HCEC 1CT (cell line): ENCODE measurements around the gene PTGIR.
A peak's percentile ranks its signal among the peaks of the same experiment; 100 is the strongest.

Experiments used
- DNase-seq: peaks from one replicate; pipeline ENCODE4 v3.0.0-alpha.2; 2017

The PTGIR gene

DNA sequence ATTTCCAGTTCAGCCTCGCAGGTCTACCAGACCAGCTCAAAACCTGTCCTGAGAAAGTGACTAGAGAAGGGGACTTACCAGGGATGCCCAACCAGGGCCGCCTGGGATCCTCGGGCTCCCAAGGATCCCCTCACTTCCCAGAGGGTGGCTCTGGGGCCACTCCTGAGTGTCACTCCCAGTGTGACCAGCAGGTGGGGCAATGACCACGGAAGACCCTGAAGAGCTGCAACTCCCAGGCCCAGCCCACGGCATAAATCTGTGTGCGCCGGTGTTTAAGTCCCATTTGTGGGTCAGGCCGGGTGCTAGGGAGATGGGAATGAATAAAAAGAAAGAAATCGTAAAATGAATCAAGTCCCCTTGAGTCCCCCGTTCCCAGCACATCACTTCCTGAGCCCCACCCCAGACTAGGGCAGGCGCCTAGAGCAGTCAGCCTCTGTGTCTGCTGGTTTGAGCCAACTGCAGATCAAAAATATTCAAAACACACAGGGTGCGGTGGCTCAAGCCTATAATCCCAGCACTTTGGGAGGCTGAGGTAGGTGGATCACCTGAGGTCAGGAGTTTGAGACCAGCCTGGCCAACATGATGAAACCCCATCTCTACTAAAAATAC, 10.7 kb downstream of the PTGIR start:
- peak; percentile 46 for DNase-seq

DNA sequence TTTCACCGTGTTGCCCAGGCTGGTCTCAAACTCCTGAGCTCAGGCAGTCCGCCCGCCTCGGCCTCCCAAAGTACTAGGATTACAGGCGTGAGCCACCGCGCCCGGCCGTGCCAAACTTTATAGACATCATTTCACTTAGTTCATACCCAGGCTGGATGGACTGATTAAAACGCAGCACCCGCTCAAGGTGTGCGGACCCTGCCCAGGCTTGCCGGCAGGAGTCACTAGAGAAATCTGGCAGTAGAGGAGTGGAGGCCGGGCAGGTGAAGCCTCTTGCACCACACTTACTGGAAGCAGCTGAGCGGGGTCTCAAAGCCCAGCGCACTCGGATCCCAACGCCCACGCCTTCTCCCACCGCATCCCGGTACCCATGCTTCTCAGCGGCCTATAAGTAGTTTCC, 11.4 kb downstream of the PTGIR start:
- no peak for DNase-seq

DNA sequence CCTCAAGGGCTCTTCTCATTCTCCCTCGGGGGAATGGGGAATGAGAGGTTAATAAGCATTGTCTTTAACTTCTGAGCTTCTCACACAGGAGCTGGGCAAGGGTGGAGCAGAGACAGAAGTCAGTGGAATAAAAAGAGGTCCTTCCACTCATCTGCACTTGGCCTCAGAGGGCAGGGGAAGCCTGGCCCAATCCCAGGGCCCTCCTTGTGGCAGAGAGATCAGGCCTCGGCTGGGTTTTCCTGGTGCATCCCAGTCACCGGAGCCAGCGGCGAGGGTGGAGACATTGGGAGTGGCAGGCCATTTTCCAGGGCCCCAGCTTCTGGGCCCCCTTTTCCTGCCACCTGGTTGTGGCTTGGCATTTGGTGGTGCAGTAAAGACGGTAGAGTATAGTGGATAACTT, 13.1 kb downstream of the PTGIR start:
- no peak for DNase-seq

DNA sequence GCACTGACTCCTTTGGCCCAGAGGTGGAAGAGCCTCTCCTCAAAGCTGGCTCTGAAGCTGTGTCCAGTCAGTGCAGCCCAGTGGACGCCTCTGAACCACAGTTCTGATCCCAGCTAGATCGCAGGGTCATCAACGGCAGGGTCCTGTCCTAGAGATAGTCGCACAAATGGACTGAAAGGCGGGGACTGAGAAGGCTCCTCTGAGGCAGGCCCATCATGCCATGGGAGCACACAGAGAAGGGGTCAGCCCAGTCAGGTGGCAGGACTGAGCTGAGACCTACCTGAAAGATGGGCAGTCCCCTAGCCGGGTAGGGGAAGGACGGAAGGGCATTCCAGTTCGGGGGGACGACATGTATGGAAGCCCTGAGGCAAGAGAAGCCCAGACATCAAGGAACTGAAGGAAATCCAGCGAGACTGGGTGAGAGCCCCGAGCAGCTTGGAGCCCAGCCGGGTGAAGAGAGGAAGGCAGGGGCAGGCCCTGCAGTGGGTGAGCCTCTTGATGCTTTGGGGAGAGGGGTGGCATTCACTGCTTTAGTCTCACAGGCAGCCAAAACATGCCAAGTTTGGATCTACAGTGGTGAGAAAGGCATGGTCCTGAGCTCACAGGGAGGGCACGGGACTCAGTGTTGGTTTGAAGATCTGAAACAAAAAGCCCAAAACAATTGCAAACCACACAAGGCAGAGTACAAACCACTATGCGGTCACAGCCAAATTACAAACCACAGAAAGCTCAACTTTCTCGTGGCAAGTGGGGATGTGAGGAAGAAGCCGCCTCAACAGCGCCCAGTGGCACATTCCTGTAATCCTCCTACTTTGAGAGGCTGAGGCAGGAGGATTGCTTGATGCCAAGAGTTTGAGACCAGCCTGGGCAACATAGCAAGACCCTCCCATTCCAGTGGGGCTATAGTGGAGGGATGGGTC, 13.8 kb downstream of the PTGIR start:
- no peak for DNase-seq

DNA sequence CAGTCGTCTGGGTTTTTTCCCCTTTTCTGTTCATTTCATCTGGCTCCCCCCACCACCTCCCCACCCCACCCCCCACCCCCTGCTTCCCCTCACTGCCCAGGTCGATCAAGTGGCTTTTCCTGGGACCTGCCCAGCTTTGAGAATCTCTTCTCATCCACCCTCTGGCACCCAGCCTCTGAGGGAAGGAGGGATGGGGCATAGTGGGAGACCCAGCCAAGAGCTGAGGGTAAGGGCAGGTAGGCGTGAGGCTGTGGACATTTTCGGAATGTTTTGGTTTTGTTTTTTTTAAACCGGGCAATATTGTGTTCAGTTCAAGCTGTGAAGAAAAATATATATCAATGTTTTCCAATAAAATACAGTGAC, 14.5 kb downstream of the PTGIR start:
- DNase-seq = no peak

DNA sequence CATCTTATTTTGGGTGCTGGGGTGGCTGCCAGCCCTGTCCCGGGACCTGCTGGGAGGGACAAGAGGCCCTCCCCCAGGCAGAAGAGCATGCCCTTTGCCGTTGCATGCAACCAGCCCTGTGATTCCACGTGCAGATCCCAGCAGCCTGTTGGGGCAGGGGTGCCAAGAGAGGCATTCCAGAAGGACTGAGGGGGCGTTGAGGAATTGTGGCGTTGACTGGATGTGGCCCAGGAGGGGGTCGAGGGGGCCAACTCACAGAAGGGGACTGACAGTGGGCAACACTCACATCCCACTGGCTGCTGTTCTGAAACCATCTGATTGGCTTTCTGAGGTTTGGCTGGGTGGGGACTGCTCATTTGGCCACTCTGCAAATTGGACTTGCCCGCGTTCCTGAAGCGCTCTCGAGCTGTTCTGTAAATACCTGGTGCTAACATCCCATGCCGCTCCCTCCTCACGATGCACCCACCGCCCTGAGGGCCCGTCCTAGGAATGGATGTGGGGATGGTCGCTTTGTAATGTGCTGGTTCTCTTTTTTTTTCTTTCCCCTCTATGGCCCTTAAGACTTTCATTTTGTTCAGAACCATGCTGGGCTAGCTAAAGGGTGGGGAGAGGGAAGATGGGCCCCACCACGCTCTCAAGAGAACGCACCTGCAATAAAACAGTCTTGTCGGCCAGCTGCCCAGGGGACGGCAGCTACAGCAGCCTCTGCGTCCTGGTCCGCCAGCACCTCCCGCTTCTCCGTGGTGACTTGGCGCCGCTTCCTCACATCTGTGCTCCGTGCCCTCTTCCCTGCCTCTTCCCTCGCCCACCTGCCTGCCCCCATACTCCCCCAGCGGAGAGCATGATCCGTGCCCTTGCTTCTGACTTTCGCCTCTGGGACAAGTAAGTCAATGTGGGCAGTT, 15.1 kb downstream of the PTGIR start:
- no peak for DNase-seq

DNA sequence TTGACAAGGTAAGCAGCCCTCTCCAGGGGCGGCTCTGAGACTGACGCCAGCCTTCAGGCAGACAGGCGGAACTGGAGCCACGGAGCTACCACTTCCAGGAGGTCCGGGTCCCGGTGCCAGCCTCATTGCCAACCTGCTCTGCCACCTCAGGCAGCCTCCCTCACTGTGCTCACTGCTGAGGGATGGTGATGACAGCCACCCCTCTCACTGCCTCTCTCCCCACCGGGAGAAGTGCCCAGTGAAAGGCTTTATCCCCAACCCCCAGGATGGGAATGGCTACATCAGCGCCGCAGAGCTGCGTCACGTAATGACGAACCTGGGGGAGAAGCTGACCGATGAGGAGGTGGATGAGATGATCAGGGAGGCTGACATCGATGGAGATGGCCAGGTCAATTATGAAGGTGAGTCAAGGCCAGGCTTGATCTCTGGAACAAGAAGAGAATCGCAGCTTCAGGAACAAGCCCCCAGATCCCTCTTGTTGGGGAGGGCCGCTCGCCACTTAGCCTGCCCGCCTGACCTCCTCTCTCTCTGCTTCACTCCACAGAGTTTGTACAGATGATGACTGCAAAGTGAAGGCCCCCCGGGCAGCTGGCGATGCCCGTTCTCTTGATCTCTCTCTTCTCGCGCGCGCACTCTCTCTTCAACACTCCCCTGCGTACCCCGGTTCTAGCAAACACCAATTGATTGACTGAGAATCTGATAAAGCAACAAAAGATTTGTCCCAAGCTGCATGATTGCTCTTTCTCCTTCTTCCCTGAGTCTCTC, 16.1 kb downstream of the PTGIR start:
- DNase-seq = no peak

DNA sequence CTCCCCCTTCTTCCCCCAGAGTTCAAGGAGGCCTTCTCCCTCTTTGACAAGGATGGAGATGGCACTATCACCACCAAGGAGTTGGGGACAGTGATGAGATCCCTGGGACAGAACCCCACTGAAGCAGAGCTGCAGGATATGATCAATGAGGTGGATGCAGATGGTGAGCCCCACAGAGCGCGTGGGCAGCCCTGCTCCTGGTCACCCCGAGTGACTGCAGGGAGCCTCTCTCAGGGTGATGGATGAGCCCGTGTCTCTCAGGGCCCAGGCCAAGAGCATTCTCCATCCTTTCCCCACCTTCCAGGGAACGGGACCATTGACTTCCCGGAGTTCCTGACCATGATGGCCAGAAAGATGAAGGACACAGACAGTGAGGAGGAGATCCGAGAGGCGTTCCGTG, 16.7 kb downstream of the PTGIR start:
- DNase-seq = no peak

DNA sequence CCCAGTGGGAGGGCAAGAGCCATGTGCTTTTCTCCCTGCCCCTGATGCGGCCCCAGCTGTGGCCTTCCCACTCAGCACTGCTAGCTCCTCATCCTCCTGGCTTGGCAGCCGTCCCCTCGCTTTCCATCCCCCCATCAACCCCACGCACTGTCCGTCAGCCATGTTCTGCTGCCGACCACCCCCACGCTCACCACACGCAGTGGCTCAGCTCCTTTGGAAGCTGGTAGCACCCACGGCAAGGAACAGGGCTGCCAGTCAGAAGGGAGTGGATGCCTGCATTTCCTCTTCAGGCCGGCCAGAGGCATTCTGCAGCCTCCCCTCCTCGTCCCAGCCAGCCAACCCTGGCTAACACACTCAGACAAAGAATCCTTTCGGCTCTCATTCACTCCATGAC, 17.4 kb downstream of the PTGIR start:
- no peak for DNase-seq

DNA sequence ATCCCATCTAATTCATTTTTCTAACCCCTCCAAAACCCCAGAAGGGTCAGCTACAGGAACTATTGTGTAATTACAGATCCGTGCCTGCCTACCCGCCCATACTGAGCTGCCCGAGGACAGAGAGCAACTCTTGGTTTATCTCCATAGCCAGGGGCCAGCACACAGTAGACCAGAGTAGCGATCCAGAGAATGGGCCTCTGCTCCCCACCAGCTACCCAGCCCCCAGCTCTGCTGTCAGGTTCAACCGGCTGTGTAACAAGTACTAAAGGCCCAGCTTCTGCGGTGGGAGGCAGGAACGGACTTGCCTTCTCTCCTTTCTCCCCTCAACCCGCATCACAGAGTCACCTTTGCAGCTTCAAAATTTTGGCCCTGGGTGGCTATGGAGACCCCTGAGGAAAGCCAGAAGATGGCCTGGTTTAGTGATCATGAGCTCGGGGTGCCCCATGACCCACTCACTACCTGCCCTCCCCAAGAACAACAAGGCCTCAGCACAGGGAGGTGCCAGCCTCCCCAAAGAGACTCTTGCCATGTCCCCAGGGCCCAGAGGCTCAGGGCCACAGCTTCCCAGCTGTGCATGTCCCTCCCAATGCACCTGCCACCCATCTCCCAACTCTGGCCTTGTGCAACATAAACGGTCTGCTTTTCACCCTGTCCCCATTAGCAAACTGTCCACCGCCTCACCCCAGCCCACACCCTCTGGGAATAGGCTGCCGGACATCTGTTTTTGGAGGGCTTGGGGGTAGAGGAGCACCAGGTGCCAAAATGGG, 18.0 kb downstream of the PTGIR start:
- no peak for DNase-seq

DNA sequence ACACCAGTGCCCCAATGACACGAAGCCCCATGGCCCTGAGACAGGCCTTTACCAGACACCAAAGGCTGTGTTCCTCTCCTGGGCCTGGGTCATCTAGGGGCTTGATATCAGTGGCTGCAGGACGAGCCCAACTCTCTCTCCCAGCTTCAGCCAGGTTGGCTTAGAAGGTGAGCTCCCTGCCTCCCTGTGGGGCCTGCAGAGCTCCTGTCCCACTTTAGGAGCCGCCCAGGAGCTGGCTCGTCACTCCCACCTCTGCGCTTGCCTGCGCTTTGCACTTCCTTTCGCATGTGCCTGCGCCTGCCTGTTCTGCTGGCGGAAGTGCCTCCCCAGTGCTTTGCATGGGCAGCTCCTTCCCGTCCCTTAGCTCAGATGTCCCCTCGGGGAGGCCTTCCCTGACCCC, 18.9 kb downstream of the PTGIR start:
- no peak for DNase-seq

DNA sequence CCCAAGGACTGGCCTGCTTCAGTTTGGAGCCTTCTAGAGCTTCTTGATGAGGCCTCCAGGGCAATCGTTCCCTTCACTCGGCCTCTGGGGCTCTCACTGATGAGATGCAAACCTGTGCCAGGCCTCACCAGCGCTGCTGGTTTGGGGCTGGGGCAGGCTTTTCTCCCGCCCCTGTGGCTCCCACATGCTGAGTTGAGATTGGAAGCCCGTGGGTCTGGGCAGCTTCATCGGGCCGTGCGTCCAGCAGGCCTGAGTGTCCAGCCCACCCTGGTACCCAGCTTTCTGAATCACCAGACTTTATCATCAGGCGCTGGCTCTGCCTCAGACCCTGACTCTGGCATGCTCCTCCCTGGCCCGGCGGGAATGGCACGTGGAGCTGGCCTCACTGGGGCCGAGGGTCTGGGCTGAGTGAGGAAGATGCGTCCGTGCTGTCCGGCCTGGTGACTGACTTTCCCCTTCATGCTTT, 19.5 kb downstream of the PTGIR start:
- DNase-seq = no peak

DNA sequence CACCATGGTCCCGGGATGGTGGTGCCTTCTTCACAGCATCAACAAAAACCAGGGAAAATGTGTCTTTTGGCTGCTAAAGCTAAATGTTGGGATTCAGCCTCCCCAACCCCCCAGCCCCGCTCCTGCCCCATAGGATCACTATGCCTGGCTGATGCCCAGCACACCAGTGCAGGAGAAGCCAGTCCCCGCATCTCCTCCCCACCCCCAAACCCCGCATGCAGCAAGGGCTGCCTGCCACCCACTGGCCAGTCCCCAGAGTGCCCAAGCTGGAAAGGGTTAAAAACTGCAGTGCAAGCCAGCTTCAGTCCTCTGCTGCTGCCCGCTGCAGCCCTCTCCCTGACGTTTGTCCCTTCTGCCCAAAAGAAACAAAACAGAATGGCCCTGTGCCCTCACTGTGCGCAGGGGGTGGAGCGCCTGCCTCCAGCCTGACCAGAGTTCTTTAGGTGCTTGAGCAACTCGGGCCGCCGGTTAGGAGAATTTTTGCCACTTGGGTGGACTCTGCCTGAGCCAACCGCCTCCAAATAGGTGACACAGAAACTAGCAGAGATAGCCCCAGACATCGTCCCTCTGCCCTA, 20.0 kb downstream of the PTGIR start:
- no peak for DNase-seq

DNA sequence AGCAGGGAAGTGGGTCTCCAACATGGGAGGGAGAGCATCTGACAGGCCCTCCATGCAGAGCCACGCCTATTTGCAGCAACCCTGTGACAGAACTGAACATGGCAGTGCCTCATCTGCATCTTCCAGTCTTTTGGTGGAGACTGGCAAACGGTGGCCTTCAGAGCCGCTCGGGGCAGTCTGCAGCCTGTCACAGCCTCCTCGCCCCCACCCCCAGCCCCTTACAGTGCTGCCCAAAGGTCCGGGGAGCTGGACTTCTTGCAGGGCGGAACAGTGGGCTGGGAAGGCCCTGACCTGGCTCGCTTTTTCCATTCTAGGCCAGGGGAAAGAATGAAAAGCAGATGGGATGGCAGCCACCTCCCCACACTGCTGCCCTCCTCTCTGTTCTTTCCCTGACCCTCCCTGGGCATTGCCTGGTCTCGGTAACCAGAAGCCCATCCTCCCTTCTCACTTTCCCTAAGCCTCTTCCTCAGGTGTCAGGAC, 21.1 kb downstream of the PTGIR start:
- no peak for DNase-seq

DNA sequence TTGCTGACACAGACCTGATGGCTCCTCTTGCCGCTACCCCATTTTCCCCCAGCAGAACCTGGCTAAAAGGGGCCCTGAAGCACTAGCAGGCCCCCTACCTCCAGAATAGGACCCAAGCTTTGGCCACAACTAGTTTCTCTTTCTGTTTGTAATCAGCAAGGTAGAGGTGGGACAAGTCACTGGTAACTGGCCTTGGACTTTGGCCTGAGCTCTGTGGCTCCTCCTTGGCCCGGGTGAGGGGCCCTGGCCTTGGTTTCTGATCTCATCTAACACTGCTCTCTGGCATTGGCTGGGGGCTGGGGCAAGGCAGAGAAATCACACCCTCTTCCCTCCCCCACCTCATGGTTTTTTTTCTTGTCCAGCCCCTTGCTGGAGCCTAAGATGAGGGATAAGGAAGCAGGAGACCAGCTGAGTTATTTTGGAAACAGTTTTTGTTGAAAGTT, 21.7 kb downstream of the PTGIR start:
- no peak for DNase-seq

DNA sequence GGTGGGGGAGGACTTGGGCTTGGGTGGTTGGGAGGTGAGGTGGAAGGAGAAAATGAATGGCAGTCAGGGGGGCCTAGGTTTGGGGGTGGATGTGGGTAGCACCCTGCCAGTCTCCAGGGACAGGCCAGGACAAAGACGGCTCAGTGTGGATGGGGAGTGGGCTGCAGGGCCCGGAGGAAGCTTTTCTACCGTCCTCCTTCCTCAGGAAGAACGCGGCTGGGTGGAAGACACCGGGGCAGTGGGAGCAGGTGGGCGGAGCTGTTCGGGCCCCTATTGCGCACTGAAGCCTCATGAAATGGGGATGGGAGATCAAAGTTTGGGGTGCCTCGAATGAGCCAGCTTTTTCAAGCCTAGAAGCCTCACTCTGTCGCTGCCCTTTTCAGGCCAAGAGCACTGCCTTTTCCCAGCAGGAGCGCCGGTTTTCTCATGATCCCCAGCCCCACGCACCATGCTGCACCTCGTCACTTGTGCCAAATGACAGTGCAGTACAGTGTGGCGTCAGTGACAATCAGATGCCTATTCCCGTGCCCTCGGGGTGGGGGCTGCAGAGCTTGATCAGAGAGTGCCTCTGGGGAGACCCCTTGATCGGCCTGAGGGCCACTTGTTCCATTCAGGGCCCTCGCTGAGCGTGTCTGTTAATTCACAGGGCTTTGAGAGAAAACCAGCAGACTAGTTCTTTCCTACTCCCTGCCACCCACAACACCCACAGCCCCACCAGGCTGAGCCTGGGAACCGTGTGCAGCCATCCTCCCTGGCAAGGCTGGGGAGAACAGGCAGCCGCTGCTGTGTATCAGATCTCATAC, 22.3 kb downstream of the PTGIR start:
- no peak for DNase-seq

DNA sequence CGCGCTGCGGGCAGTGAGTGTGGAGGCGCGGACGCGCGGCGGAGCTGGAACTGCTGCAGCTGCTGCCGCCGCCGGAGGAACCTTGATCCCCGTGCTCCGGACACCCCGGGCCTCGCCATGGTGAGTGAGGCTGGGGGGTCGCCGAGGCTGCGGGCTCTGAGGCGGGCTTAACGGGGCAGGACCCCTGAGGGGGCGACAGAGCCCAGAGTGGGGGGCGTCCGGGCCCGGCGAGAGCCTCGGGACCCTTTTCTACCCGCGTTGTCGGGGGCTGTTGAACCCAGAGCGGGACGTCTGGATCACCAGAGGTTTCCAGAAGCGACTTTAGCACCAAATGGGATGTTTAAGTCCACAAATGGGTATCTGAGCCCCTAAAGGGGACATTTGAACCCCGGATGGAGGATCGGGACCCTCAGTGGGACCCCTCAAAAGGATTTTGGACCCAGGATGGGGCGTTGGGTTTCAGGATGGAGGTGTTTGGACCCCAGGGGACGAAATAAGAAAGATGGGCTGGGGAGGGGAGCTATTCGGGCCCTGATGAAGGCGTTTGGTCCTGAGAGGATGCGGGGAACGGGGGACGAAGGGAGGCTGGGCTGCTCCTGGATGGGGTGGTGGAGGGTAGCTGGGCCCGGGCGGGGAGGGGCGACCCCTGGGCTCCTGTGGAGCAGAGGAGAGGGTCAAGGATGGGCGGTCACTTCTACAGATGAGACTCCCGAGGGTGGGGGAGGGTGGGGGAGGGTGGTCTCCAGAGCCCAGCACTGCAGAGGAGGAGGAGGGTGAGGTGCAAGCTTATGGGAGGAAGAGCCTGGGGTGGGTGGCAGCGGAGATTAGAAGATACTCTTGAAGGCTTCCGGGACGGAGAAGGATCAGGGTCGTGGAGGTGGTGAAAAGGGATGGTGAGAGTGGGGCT, 23.3 kb downstream of the PTGIR start, which contains the start of gene CALM3:
Gene CALM3 (plus strand): TSS at position 13 of the 907 bp plus-strand sequence. CDS start 105 bp downstream, at position 118.
- DNase-seq = no peak

DNA sequence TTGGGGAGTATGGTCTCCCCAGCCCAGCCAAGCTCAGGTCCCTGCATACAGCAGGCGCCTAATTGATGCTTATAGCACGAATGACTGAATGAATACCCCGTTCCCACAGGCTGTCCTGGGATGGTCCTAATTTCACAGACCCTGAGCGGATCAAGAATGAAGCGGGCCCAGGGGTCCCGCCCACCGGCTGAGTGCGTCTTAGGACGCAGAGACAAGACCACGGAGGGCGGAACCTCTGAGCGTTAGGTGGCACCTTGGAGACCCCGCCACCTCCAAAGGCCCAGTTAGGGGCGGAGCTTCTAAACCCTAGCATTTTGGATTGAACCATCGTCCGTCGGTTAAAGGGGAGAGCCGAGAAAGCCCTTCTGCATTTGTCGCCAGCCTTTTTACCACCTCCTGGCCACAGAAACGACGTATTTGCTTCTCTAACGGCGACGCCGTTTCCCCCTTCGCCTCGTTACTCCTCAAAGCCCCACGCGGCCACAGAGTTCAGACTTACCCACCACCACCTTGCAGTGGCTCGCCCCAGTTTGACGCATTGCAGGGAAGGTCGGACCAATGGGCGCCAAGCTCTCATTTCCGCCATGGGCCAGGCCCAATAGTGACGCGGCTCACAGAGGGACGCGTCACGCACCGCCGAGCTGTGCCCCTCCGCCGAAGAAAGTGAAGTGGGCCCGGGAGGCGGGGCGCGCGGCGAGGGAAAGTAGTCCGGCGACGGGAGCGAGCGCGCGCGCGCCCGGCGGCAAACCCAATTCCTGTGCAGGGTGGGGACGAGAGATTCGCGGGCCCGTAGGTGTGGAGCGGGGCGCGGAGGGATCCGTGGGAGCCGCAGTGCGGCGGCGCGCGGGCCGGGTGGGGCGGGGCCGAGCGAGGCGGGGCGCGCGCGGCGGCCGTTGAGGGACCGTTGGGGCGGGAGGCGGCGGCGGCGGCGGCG, 24.2 kb downstream of the PTGIR start:
- DNase-seq = peak; percentile 97
